Stimulated activated CD4-positive, alpha-beta T cell treated with anti-CD3 and anti-CD28 coated beads, Interleukin-12 subunit alpha, Interleukin-12 subunit beta, amount 100 ng/mL, for 24 hours (primary cell): Measurements from ENCODE around the gene CLDND1.
"Not testable (repeated sequence)": the region's sequence is repeated elsewhere in the genome, so short reads cannot be mapped to it uniquely, and the experiment has no call there.

Source experiments
- DNase-seq, 2 experiments: peaks; one replicate each; pipeline ENCODE4 v3.0.0-alpha.2; 2020; ENCODE audit warnings: low read depth in 2 of 2

The CLDND1 gene

DNA sequence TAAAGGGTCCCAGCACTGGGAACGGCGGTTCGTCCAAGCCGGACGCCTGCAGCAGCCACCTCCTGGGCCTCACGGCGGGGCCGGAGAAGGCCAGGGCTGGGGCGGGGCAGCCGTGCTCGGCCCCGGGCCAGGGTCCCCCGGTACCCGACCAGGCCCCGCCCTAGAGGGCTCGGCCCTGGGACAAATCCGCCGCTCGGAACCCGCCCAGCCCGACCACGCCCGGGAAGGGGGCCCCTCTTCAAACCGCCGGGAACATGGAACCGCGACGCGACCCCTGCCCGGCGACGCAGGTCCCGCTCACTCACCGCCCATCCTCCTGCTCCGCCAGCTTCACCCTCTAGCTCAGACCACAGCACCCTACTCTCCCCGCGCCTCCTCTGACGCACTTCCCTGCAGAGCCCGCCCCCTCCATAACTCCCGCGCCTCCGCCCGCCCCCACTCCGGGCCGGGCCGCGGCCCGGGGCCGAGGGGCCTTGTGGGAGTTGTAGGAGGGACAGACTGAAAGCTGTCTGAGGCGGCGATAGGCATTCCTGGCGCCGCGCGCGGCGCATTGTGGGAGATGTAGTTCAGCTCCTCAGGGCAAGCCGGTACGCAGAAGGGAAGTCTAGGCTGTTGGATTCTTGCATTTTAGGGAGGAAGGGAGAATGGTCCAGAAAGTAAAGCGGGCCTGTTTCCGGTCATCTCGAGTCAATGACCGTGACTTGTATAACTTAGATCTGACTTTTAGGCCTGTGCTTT lies at the start of gene CLDND1:
Gene CLDND1 (minus strand): TSS at position 359 of the 738 bp plus-strand sequence. CDS start 1,478 bp downstream, outside the sequence.
- DNase-seq = peak; percentile 91 to 92

DNA sequence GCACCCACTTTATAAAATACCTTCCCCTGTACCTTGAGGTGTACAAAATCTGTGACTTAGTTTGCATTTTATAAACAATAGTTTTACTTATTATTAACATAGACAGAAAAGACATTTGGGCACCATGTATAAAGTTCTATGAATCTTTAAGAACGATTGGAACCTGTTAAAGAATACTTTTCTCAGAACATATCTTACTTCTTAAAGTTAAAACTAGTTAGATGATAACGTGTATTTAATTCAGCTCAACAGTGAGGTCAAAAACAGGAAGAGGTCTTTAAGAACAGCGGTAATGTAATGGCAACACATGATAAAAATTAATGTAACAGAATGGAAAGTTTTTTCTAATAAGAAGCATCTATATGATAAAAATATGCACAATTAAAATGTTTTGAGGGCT lies 45.7 kb upstream of the CLDND1 start:
- no peak for DNase-seq

GRCh38 chr3:98567666-98568270 lies 45.1 kb upstream of the CLDND1 start:
- DNase-seq = no peak

DNA sequence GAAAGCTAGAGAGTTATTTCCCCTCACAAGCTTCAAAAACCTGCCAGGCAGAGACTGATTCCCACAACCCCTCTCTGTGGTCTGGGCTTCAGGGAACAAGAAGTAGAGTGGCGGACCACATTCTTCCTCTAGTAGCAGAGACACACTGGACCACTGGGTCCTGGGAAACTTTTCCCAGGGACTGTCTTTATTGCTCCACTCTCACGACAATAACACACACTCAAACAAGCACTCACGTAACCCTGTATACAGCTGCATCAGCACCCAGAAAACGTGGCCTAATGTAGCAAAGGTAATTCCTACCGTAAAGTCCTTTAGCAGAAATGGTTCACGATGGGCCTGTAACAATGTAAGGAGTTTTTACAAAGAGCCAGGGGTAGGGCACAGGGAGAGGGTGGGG lies 43.1 kb upstream of the CLDND1 start:
- DNase-seq = no peak

DNA sequence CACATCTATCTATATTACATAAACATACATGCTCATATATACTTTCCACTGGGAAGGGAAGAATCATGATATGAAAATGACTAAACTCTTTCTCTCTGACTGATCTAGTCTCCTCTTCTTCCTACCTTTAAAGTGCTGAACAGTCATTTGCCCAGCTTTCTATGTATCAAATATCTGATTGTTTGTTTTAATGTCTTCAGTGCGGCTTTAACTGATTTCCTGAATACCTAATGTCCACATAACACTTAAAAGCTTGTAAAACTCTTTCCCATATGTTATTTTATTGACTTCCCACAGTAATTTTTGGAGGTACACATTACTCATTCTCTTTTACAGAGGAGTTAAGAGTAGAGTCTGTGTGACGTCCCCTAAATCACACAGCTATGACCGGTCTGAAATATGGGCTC lies 42.5 kb upstream of the CLDND1 start:
- DNase-seq = no peak

- no peak for DNase-seq
Measured at GRCh38 chr3:98564282-98565005, 41.7 kb upstream of the CLDND1 start.

DNA sequence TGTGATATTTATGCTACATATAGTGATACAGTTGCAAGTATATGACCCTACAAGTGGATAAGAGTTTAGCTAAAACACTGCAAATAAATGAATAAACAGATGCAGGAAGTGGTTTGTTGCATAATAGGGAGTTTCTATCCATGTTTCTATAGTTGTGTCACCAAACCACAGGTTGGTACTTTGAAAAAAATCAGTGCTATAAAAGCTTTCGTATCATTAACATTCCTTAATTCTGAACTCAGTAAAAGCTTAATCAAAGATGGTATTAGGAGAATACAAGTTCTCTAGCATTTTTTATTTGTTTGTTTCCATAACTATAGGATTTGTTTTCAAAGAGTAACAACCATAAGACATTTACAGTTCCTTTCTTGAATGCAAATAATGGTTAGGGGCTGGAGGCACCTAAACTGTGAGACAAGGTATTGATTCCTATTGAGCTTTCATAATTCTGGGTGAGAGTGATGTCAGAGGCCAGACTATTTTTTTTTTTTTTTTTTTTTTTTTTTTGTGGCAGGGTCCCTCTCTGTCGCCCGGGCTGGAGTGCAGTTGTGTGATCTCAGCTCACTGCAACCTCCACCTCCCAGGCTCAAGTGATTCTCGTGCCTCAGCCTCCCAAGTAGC lies 41.1 kb upstream of the CLDND1 start:
- no peak for DNase-seq

- DNase-seq = no peak
Measured at GRCh38 chr3:98561727-98562521, 39.2 kb upstream of the CLDND1 start.

- no peak for DNase-seq
Measured at GRCh38 chr3:98560911-98561310, 38.2 kb upstream of the CLDND1 start.

DNA sequence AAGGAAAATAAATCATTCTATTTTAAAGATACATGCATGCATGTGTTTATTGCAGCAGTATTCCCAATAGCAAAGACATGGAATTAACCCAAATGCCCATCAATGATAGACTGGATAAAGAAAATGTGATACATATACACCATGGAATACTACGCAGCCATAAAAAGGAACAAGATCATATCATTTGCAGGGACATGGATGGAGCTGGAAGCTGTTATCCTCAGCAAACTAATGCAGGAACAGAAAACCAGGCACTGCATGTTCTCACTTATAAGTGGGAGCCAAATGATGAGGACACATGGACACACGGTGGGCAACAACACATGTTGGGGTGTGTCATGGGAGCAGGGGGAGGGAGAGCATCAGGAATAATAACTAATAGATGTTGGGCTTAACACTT lies 37.1 kb upstream of the CLDND1 start:
- not testable (repeated sequence) for DNase-seq

DNA sequence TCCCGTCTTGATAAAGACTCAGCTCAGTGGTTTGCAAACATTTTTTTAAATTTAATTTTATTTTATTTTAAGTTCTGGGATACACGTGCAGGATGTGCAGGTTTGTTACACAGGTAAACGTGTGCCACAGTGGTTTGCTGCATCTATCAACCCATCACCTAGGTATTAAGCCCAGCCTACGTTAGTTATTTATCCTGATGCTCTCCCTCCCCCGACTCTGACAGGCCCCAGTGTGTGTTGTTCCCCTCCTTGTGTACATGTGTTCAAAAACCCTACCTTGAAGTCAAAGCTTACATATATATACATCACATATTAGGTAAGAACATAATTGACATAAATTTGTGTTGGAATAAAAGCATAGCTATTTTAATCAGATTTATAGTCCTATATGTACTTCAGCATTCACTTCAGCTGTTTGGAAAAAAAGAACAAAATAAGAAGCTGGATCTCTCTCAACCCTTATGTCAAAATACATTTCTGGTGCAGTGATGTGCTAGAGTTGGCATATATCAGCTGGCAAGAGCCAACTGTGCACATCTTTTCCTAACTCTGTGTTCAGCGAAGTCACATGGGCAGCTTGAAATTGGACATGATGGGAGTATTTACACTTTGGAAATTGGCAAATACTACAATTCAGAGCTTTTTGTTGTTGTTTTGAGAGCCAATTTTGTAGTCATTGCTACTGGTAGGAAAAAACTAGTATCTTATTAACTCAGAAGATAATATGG lies 35.6 kb upstream of the CLDND1 start:
- DNase-seq = no peak

GRCh38 chr3:98557324-98558010 lies 34.8 kb upstream of the CLDND1 start:
- DNase-seq = no peak

DNA sequence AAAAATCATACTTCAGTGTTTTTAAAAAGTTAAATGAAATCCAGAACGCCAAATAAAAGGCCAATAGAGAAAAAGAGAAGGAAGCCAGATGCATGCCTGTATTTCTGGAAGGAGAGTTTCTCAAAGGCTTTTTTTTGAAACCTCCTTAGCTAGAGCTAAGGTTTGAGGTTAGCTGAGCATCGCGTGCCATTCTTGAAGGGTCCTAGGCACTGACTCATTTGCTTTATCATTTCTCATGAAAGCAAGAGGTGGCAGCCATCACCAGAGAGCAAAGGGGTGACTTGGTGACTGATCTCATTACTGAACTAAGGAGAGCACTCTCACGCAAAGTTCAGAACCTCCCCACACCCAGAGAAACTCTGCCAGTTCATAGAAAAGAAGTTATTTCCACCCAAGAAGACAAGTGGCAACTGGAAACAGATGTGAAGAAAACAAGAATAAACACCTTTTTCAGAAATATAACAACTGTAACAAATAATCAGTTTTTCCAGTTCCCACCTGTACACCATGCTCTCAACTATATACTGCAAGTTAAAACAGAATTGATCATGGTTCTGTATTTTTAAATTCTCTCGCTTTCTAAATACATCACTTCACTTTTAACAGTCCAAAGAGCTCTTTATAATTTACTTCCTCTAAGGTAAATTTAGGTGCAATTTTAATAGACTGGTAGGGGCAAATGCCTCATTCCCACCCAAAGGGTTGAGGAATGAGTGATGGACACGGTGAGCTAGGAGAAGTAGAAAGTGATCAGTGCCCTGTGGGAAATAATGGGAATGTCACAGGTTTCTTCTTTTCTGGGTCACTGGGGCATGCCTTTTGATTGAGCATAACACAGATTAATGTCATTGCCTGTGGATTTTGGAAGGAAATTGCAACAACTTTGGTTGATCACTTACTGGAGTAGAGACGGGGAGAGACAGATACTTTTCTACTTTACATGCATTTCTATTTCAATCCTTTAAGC lies 33.7 kb upstream of the CLDND1 start:
- DNase-seq = peak; percentile 55 to 65

- no peak for DNase-seq
Measured at GRCh38 chr3:98555025-98555379, 32.3 kb upstream of the CLDND1 start.

- DNase-seq = no peak
Measured at GRCh38 chr3:98554580-98554979, 31.9 kb upstream of the CLDND1 start.

DNA sequence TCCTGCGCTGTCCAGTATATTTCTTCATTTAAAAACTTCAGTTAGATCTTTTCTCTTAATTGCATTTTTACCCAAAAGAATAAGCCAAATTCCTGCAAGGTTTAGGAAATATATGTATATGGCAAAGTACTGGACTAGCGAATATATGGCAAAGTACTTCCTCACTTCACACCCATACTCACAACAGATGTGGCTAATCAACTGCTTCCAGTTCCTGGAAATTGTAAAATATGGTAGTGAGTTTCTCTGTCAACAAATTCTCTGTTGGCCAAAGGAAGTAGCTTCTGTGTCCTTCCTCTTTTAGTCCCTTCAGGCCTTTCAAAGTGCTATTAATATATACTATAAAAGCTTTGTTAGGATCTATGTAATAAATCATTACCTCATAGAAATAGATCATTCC lies 31.1 kb upstream of the CLDND1 start:
- no peak for DNase-seq

- no peak for DNase-seq
Measured at GRCh38 chr3:98553021-98553563, 30.4 kb upstream of the CLDND1 start.

GRCh38 chr3:98552232-98553020 lies 29.7 kb upstream of the CLDND1 start:
- DNase-seq = no peak
